Coronary artery (tissue), 2 donors: ENCODE data around the gene TMEM253.

Source experiments
- DNase-seq: peaks from one replicate; pipeline ENCODE4 v3.0.0-alpha.2; 2017; ENCODE audit warnings: low spot score
- H3K27ac ChIP-seq, 2 donors: fragments of 200-600 bp; sonication (generic); one replicate each; pipeline ENCODE4 v1.5.1; 2016 to 2019
- H3K4me3 ChIP-seq: fragments of 200-600 bp; sonication (generic); 2 replicates; pipeline ENCODE4 v1.5.1; 2016; ENCODE audit warnings: mild to moderate bottlenecking, moderate library complexity
- CTCF ChIP-seq: fragments of 200-600 bp; sonication (generic); IDR thresholded peaks from one replicate; pipeline ENCODE4 v1.5.1; 2019; ENCODE audit warnings: antibody characterized with exemption

The TMEM253 gene

GRCh38 chr14:21066882-21067502 lies 33.9 kb upstream of the TMEM253 start:
- no peak overlapping the region for H3K4me3 ChIP-seq
- H3K27ac ChIP-seq = no peak overlapping the region
- DNase-seq = no peak
- TF ChIP-seq CTCF = no peak

- no peak for DNase-seq
- peak overlapping the region; percentile 80 for H3K4me3 ChIP-seq
- TF ChIP-seq CTCF = peak; percentile 78
- peak overlapping the region; percentile 93 to 97 for H3K27ac ChIP-seq
Measured at GRCh38 chr14:21068521-21069387, 32.1 kb upstream of the TMEM253 start.

- Histone ChIP-seq H3K27ac (peak overlapping the region; percentile 93 to 97), H3K4me3 (peak overlapping the region; percentile 80)
- TF ChIP-seq CTCF = no peak
- DNase-seq = no peak
Measured at GRCh38 chr14:21069388-21070082, 31.3 kb upstream of the TMEM253 start.

- no peak for TF ChIP-seq CTCF
- H3K4me3 ChIP-seq = peak within 1 kb of the TSS; percentile 80
- DNase-seq = no peak
Measured at GRCh38 chr14:21070083-21070609, 30.7 kb upstream of the TMEM253 start, which contains the start of gene ARHGEF40. TSS of gene ARHGEF40 (plus strand) at chr14:21070304. CDS start at chr14:21070397, 93 bp downstream.

GRCh38 chr14:21070610-21071224 lies 30.1 kb upstream of the TMEM253 start:
- TF ChIP-seq CTCF = no peak

More at GRCh38 chr14:21070083-21070609, 30.7 kb upstream of the TMEM253 start, which contains the start of gene ARHGEF40:
- H3K27ac ChIP-seq = peak within 1 kb of the TSS; percentile 93 to 97

GRCh38 chr14:21071225-21072030 lies 29.4 kb upstream of the TMEM253 start:
- Histone ChIP-seq H3K4me3 (peak overlapping the region; percentile 80), H3K27ac (peak overlapping the region; percentile 93 to 97)
- peak; percentile 94 for DNase-seq
- no peak for TF ChIP-seq CTCF

More at GRCh38 chr14:21070610-21071224, 30.1 kb upstream of the TMEM253 start:
- Histone ChIP-seq H3K27ac (peak overlapping the region; percentile 93 to 97), H3K4me3 (peak overlapping the region; percentile 80)
- DNase-seq = peak; percentile 83
